IMR-90 (cell line): Measurements from ENCODE around the gene HNRNPUL1. TPM values are rescaled to one million over a fixed set of nuclear protein-coding genes. Genes with fewer than 3 reads are reported as not detected.

Experiments used
- ATAC-seq: fragments of 200-7000 bp; cut with Tn5 transposase; 2 replicates; pipeline ENCODE4 v1.9.1; 2020; ENCODE audit warnings: low read depth, mild to moderate bottlenecking, moderate library complexity
- BruUV-seq: library from RNA; stranded (reverse); fragments of 400-500 nt; replicated peaks from 2 replicates; lab custom pipeline; 2021; lab: Mats Ljungman, UMichigan
- CTCF ChIA-PET: fragments of 300-600 bp; formaldehyde crosslinking; extraction: SDS; loops from one replicate; lab custom pipeline; 2021; ENCODE audit warnings: antibody characterized with exemption; lab: Yijun Ruan, JAX
- POLR2A ChIA-PET: fragments of 300-600 bp; sonication (Branson Sonifier 250); formaldehyde crosslinking; loops from one replicate; lab custom pipeline; 2022; ENCODE audit warnings: antibody characterized with exemption; ENCODE audit not compliant: unreplicated experiment; lab: Charles Lee
- DNase-seq: peaks from one replicate; pipeline ENCODE4 v3.0.0; 2013
- H2AFZ ChIP-seq: replicated peaks from 2 replicates; pipeline ENCODE3; 2013; ENCODE audit warnings: low read length, mild to moderate bottlenecking; ENCODE audit not compliant: poor library complexity
- H2AK5ac ChIP-seq: 2 replicates; pipeline ENCODE4 v1.6.1; 2013; ENCODE audit warnings: low read depth, low read length, inconsistent platforms
- H2AK9ac ChIP-seq: replicated peaks from 2 replicates; pipeline ENCODE3; 2013; ENCODE audit warnings: mild to moderate bottlenecking, low read depth, low read length, moderate library complexity; ENCODE audit not compliant: poor library complexity
- H2BK120ac ChIP-seq: 2 replicates; pipeline ENCODE4 v1.6.1; 2013; ENCODE audit warnings: low read depth, low read length, inconsistent platforms
- H2BK15ac ChIP-seq: 3 replicates; pipeline ENCODE4 v1.6.1; 2013; ENCODE audit warnings: low read depth, low read length, inconsistent platforms
- H2BK20ac ChIP-seq: 2 replicates; pipeline ENCODE4 v1.6.1; 2013; ENCODE audit warnings: low read depth, mild to moderate bottlenecking, inconsistent platforms, low read length, moderate library complexity
- H2BK5ac ChIP-seq: 2 replicates; pipeline ENCODE4 v1.6.1; 2013; ENCODE audit warnings: mild to moderate bottlenecking, low read depth, low read length, inconsistent platforms; ENCODE audit not compliant: poor library complexity, severe bottlenecking
- H3K14ac ChIP-seq: replicated peaks from 2 replicates; pipeline ENCODE4 v1.6.1; 2013; ENCODE audit warnings: low read depth, low read length, inconsistent platforms
- H3K18ac ChIP-seq: 2 replicates; pipeline ENCODE4 v1.6.1; 2013; ENCODE audit warnings: low read depth, low read length, control low read depth
- H3K23ac ChIP-seq: 2 replicates; pipeline ENCODE4 v1.6.1; 2013; ENCODE audit warnings: low read depth, low read length, inconsistent platforms
- H3K27ac ChIP-seq: 2 replicates; pipeline ENCODE4 v1.5.1; 2013; ENCODE audit warnings: mild to moderate bottlenecking, control low read depth, low read length; ENCODE audit not compliant: insufficient read depth
- H3K27me3 ChIP-seq: 2 replicates; pipeline ENCODE4 v1.6.1; 2013; ENCODE audit warnings: low read length; ENCODE audit not compliant: control insufficient read depth, insufficient read depth
- H3K36me3 ChIP-seq: 2 replicates; pipeline ENCODE4 v1.6.1; 2013; ENCODE audit warnings: low read length, mixed read lengths; ENCODE audit not compliant: control insufficient read depth, insufficient read depth
- H3K4ac ChIP-seq: 2 replicates; pipeline ENCODE4 v1.6.1; 2013; ENCODE audit warnings: low read depth, low read length, inconsistent platforms
- H3K4me1 ChIP-seq: 2 replicates; pipeline ENCODE4 v1.6.1; 2013; ENCODE audit warnings: low read length, mixed read lengths; ENCODE audit not compliant: control insufficient read depth, insufficient read depth
- H3K4me2 ChIP-seq: 2 replicates; pipeline ENCODE4 v1.6.1; 2013; ENCODE audit warnings: low read depth, mild to moderate bottlenecking, control low read depth, low read length, moderate library complexity
- H3K4me3 ChIP-seq: 2 replicates; pipeline ENCODE4 v1.5.1; 2013; ENCODE audit warnings: low read depth, mild to moderate bottlenecking, control low read depth, low read length, moderate library complexity; ENCODE audit not compliant: insufficient read depth
- H3K56ac ChIP-seq: 2 replicates; pipeline ENCODE4 v1.6.1; 2013; ENCODE audit warnings: low read length, inconsistent platforms; ENCODE audit not compliant: insufficient read depth; ENCODE audit errors: extremely low read depth
- H3K79me1 ChIP-seq, 2 experiments: 2 replicates each; pipeline ENCODE4 v1.6.1; 2013; ENCODE audit warnings: low read length in 2 of 2, inconsistent platforms in 1 of 2, low read depth in 1 of 2
- H3K9ac ChIP-seq: 2 replicates; pipeline ENCODE4 v1.6.1; 2013; ENCODE audit warnings: low read depth, low read length, control low read depth
- H3K9me1 ChIP-seq: 2 replicates; pipeline ENCODE4 v1.6.1; 2013; ENCODE audit warnings: low read length, inconsistent platforms; ENCODE audit not compliant: insufficient read depth
- H3K9me3 ChIP-seq: 2 replicates; pipeline ENCODE4 v1.6.1; 2013; ENCODE audit warnings: low read length; ENCODE audit not compliant: control insufficient read depth, insufficient read depth
- H4K20me1 ChIP-seq: 2 replicates; pipeline ENCODE4 v1.6.1; 2013; ENCODE audit warnings: low read length, inconsistent platforms; ENCODE audit not compliant: insufficient read depth
- H4K5ac ChIP-seq: 2 replicates; pipeline ENCODE4 v1.6.1; 2013; ENCODE audit warnings: mild to moderate bottlenecking, low read depth, low read length, control low read depth
- H4K8ac ChIP-seq, 2 experiments: 2 replicates each; pipeline ENCODE4 v1.6.1; 2013; ENCODE audit warnings: low read depth in 2 of 2, low read length in 2 of 2, control low read depth in 1 of 2, inconsistent platforms in 1 of 2
- H4K91ac ChIP-seq: 2 replicates; pipeline ENCODE4 v1.6.1; 2013; ENCODE audit warnings: low read depth, low read length, inconsistent platforms; ENCODE audit not compliant: insufficient read depth
- BHLHE40 ChIP-seq: fragments of 150-350 bp; IDR thresholded peaks from 2 replicates; pipeline ENCODE4 v1.6.1; 2016; ENCODE audit warnings: mild to moderate bottlenecking, low read depth, low read length
- CEBPB ChIP-seq: IDR thresholded peaks from 2 replicates; pipeline ENCODE4 v1.6.1; 2012; ENCODE audit warnings: low read depth, low read length, improper control_type of control experiment
- ELK1 ChIP-seq: fragments of 150-350 bp; IDR thresholded peaks from 2 replicates; pipeline ENCODE4 v1.6.1; 2016; ENCODE audit warnings: low read depth, mild to moderate bottlenecking, low read length, moderate library complexity, borderline replicate concordance
- FOS ChIP-seq: fragments of 150-350 bp; IDR thresholded peaks from 2 replicates; pipeline ENCODE4 v1.6.1; 2016; ENCODE audit warnings: low read depth, low read length
- MAZ ChIP-seq: IDR thresholded peaks from 2 replicates; pipeline ENCODE4 v1.6.1; 2012; ENCODE audit warnings: low read depth, mild to moderate bottlenecking, low read length, improper control_type of control experiment, moderate library complexity, borderline replicate concordance
- MXI1 ChIP-seq: IDR thresholded peaks from 2 replicates; pipeline ENCODE4 v1.6.1; 2012; ENCODE audit warnings: low read depth, mild to moderate bottlenecking, low read length, moderate library complexity, borderline replicate concordance
- NFE2L2 ChIP-seq: fragments of 150-350 bp; IDR thresholded peaks from 2 replicates; pipeline ENCODE4 v1.6.1; 2016; ENCODE audit warnings: low read depth, mild to moderate bottlenecking, low read length
- POLR2A ChIP-seq: IDR thresholded peaks from 2 replicates; pipeline ENCODE4 v1.6.1; 2012; ENCODE audit warnings: mild to moderate bottlenecking, low read depth, low read length
- RAD21 ChIP-seq: IDR thresholded peaks from 2 replicates; pipeline ENCODE4 v1.6.1; 2012; ENCODE audit warnings: low read length, improper control_type of control experiment
- RFX5 ChIP-seq: IDR thresholded peaks from 2 replicates; pipeline ENCODE4 v1.8.0; 2012; ENCODE audit warnings: low read depth, mild to moderate bottlenecking, low read length, moderate library complexity
- WGBS, 2 experiments: methylation state at CpG; one replicate each; pipeline versions ENCODE4 v1.1.5 to v1.1.7; 2013; ENCODE audit warnings: missing lambda C conversion rate in 2 of 2; ENCODE audit not compliant: insufficient read length in 1 of 2; ENCODE audit errors: extremely low coverage in 2 of 2; 5-methylcytosine and 5-hydroxymethylcytosine counted together
- dilution Hi-C: fragments of 300-500 bp; cut with HindIII; formaldehyde crosslinking; loops from one replicate; pipeline ENCODE4 v1.14.3; 2018; ENCODE audit warnings: low sequenced_read_pairs; ENCODE audit not compliant: unreplicated experiment
- in situ Hi-C: fragments of 300-500 bp; cut with MboI; formaldehyde crosslinking; loops from 3 replicates; pipeline ENCODE4 v1.14.3; 2019; ENCODE audit warnings: low sequenced_read_pairs, inconsistent platforms, mixed read lengths
- intact Hi-C: fragments of 100-400 bp; cut with micrococcal nuclease; formaldehyde crosslinking; loops from 2 replicates; pipeline ENCODE4 v1.10.0; 2022
- polyA plus RNA-seq, 3 experiments: library from polyadenylated mRNA; depleted of rRNA; stranded (reverse); fragments of >200 nt; gene quantifications; 2 replicates each; pipeline ENCODE4 v1.2.3, GENCODE V29; 2012; ENCODE audit warnings: low replicate concordance in 1 of 3
- total RNA-seq: library from RNA; depleted of rRNA; stranded (reverse); fragments of >200 nt; gene quantifications from 2 replicates; pipeline ENCODE4 v1.2.3, GENCODE V29; 2012
- TF ChIP-seq, protein P1 (sequence below): conservative IDR thresholded peaks from 2 replicates; pipeline ENCODE4 v1.5.1; 2012; ENCODE audit warnings: mild to moderate bottlenecking, low read depth, low read length, improper control_type of control experiment

Gene HNRNPUL1
- total and polyA plus RNA-seq, 2 of the 4 experiments (the other 2 are of a cell fraction) = 50.7 to 67.3 TPM

DNA sequence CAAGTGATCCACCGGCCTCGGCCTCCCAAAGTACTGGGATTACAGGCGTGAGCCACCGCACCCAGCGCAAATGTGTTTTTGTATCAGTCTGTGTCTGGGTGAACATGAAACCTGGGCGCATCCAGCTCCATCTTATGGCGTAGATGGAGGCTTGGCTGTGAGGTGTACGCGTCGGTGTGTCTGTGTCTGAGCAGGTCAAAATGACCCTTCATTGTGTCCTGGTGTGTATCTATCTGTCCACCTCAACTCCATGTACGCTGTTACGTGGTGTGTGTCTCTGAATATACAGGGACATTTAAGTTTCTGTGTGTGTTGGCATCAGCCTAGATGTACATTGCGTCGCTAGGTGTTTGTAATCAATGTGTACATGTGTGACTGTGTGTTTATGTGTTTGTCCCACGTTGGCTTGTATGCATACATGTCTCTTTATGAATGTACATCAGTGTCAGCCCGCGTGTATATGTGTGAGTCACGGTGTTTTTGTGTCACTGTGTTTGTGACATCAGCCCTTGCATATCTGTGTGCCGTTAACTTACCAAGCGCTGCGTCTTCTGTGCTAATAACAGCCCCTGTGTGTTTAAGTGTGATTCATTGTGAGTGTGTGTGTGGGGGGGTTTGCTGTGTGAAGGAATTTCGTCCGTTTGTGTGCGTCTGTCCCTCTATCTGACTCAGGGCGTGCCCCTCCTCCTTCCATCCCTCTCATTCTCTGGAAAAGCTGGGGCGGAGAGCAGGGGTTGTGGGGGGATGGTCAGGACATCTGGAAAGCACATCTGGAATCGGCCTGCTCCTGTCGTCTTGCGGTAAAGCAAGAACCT lies 38.7 kb upstream of the HNRNPUL1 start:
- intact Hi-C loops = loop anchor here (2.0 kb wide), 1 partner anchor 37 kb away; no protein-coding TSS in a partner anchor
- POLR2A ChIA-PET = no interaction called here
- BruUV-seq = no TSS peak

More for the DNA sequence above, 38.7 kb upstream of the HNRNPUL1 start:
- Histone ChIP-seq H3K23ac (peak overlapping the region; percentile 95), H2BK20ac (peak overlapping the region; percentile 95), H3K56ac (peak overlapping the region; percentile 96), H3K79me1 (peaks cover 38 to 76% of the 10 kb centered on the region in 2 experiments), H3K4me1 (peaks cover 43% of the 10 kb centered on the region), H2AFZ (peak overlapping the region; percentile 58), H2AK9ac (peak overlapping the region; percentile 79), H3K9me3 (no peaks in the 10 kb centered on the region), H3K18ac (peak overlapping the region; percentile 61), H3K27me3 (no peaks in the 10 kb centered on the region), H4K20me1 (peaks cover 45% of the 10 kb centered on the region), H3K4me2 (peak overlapping the region; percentile 62), H2BK5ac (peak overlapping the region; percentile 97), H3K27ac (peak overlapping the region; percentile 96), H4K5ac (peak overlapping the region; percentile 30), H3K4me3 (peak overlapping the region; percentile 23), H3K4ac (peak overlapping the region; percentile 91), H3K9me1 (peaks cover 32% of the 10 kb centered on the region), H3K9ac (peak overlapping the region; percentile 63), H3K14ac (peak overlapping the region; percentile 91), H2BK15ac (peak overlapping the region; percentile 55), H4K91ac (peak overlapping the region; percentile 100), H2BK120ac (peak overlapping the region; percentile 97), H4K8ac (peak overlapping the region; percentile 74 to 93), H3K36me3 (peaks cover 58% of the 10 kb centered on the region), H2AK5ac (peak overlapping the region; percentile 99)
- TF ChIP-seq BHLHE40 (peak; percentile 85), ELK1 (no peak), MAZ (peak; percentile 81), MXI1 (peak; percentile 19; the same call in 1 of the 2 replicates), RAD21 (no peak), RFX5 (no peak), FOS (peak; percentile 99), POLR2A (peak; percentile 32; the same call in 1 of the 2 replicates), NFE2L2 (0 out of 2 replicates have a peak, but pooled peaks have one; percentile 46), CEBPB (peak; percentile 89)
- TF ChIP-seq, protein P1, sequence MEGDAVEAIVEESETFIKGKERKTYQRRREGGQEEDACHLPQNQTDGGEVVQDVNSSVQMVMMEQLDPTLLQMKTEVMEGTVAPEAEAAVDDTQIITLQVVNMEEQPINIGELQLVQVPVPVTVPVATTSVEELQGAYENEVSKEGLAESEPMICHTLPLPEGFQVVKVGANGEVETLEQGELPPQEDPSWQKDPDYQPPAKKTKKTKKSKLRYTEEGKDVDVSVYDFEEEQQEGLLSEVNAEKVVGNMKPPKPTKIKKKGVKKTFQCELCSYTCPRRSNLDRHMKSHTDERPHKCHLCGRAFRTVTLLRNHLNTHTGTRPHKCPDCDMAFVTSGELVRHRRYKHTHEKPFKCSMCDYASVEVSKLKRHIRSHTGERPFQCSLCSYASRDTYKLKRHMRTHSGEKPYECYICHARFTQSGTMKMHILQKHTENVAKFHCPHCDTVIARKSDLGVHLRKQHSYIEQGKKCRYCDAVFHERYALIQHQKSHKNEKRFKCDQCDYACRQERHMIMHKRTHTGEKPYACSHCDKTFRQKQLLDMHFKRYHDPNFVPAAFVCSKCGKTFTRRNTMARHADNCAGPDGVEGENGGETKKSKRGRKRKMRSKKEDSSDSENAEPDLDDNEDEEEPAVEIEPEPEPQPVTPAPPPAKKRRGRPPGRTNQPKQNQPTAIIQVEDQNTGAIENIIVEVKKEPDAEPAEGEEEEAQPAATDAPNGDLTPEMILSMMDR = no peak
- ATAC-seq (peak; percentile 71), DNase-seq (peak; percentile 100)
- CTCF ChIA-PET = no interaction called here
- 68% methylated on average over 9 of the region's 29 CpGs; no CpG with 5 or more reads in 1 of the 2 experiments for WGBS, 2 experiments
- in situ Hi-C loops (no loop called here), dilution Hi-C loops (no loop called here)
